Choroid plexus epithelial cell (primary cell): ENCODE measurements around the gene GFER.
"Not testable (repeated sequence)": the region's sequence is repeated elsewhere in the genome, so short reads cannot be mapped to it uniquely, and the experiment has no call there.

Source experiments
- DNase-seq: peaks from one replicate; pipeline ENCODE4 v3.0.0-alpha.2; 2010; ENCODE audit warnings: low read depth
- H3K4me3 ChIP-seq: 2 replicates; pipeline ENCODE4 v1.5.1; 2011; ENCODE audit warnings: low read depth, mild to moderate bottlenecking, control low read depth, low read length, moderate library complexity
- CTCF ChIP-seq: conservative IDR thresholded peaks from 2 replicates; pipeline ENCODE4 v1.5.1; 2011; ENCODE audit warnings: low read depth, mild to moderate bottlenecking, control low read depth, inconsistent platforms, low read length, moderate library complexity

The GFER gene

GRCh38 chr16:2007081-2007836 lies 23.3 kb downstream of the GFER start:
- no peak for TF ChIP-seq CTCF
- H3K4me3 ChIP-seq: peak overlapping the region; percentile 17
- no peak for DNase-seq

- peak overlapping the region; percentile 72 for H3K4me3 ChIP-seq
- TF ChIP-seq CTCF: no peak
- DNase-seq: peak; percentile 35
These were observed 24.1 kb downstream of the GFER start for GRCh38 chr16:2008009-2008526.

GRCh38 chr16:2008631-2009163 lies 24.7 kb downstream of the GFER start:
- TF ChIP-seq CTCF: no peak
- DNase-seq: peak; percentile 57
- H3K4me3 ChIP-seq: peak overlapping the region; percentile 72

- peak overlapping the region; percentile 72 for H3K4me3 ChIP-seq
- DNase-seq: no peak
- no peak for TF ChIP-seq CTCF
These were observed 25.2 kb downstream of the GFER start for GRCh38 chr16:2009164-2009711.

GRCh38 chr16:2009791-2010510 lies 26.0 kb downstream of the GFER start, which contains the start of gene ZNF598:
ZNF598 (minus strand) TSS chr16:2009821.
- DNase-seq: peak; percentile 85
- peak within 1 kb of the TSS; percentile 82 for H3K4me3 ChIP-seq
- no peak for TF ChIP-seq CTCF

- DNase-seq, H3K4me3 ChIP-seq: not testable (repeated sequence)
These were observed 27.7 kb downstream of the GFER start for GRCh38 chr16:2011726-2012125.

GRCh38 chr16:2013527-2013926 lies 29.5 kb downstream of the GFER start:
- DNase-seq: no peak
- no peak for TF ChIP-seq CTCF
- no peak overlapping the region for H3K4me3 ChIP-seq
